ENCODE measurements around the gene IMMP2L.

GRCh38 chr7:110863258-110863657, 699.0 kb downstream of the IMMP2L start:
- TF ChIP-seq CTCF (IDR thresholded peaks at IDR 0.05) (no peak), POLR2A (IDR thresholded peaks at IDR 0.05) (no peak)

All from right lobe of liver (tissue), 4 donors.